Upper lobe of left lung (tissue), 4 donors: Measurements from ENCODE around the gene NEO1.

Experiments used
- CTCF ChIP-seq, 6 experiments: fragments of 450-650 bp in 4 of 6; fragments of 200-600 bp in 2 of 6; sonication (generic) in 2 of 6; IDR thresholded peaks; one replicate each; pipeline ENCODE4 v1.5.1; 2016 to 2019; ENCODE audit warnings: antibody characterized with exemption in 6 of 6
- EP300 ChIP-seq, 4 donors: sonication (generic); formaldehyde crosslinking; IDR thresholded peaks; one replicate each; pipeline ENCODE4 v1.5.1; 2017; ENCODE audit warnings: antibody characterized with exemption in 4 of 4, control low read depth in 2 of 4
- POLR2AphosphoS5 ChIP-seq, 2 donors: sonication (generic); formaldehyde crosslinking; IDR thresholded peaks; one replicate each; pipeline ENCODE4 v1.5.1; 2017; ENCODE audit warnings: antibody characterized with exemption in 2 of 2

- TF ChIP-seq POLR2AphosphoS5 (IDR thresholded peaks at IDR 0.05) (no peak), CTCF (IDR thresholded peaks at IDR 0.05) (no peak), EP300 (IDR thresholded peaks at IDR 0.05) (no peak)
These were observed 173.2 kb downstream of the NEO1 start for GRCh38 chr15:73225358-73226015.
